DND-41 (cell line): ENCODE results near the gene GRID1.

Experiments used
- ATAC-seq: fragments of 200-7000 bp; cut with Tn5 transposase; 3 replicates; pipeline ENCODE4 v1.9.1; 2021; ENCODE audit warnings: low read depth; ENCODE audit not compliant: insufficient read depth
- DNase-seq: peaks from one replicate; pipeline ENCODE4 v3.0.0-alpha.2; 2020
- H2AFZ ChIP-seq: 2 replicates; pipeline ENCODE4 v1.6.0; 2012; ENCODE audit warnings: low read depth, low read length
- H3K27ac ChIP-seq: 2 replicates; pipeline ENCODE4 v1.5.1; 2012; ENCODE audit warnings: low read length, inconsistent platforms
- H3K27me3 ChIP-seq: fragments of 200-600 bp; sonication (generic); 2 replicates; pipeline ENCODE4 v1.6.0; 2012; ENCODE audit warnings: low read length, mild to moderate bottlenecking, inconsistent platforms; ENCODE audit not compliant: insufficient read depth, poor library complexity
- H3K36me3 ChIP-seq: 2 replicates; pipeline ENCODE4 v1.5.1; 2012; ENCODE audit warnings: low read length, inconsistent platforms; ENCODE audit not compliant: insufficient read depth
- H3K4me1 ChIP-seq: 2 replicates; pipeline ENCODE4 v1.5.1; 2012; ENCODE audit warnings: mild to moderate bottlenecking, low read length; ENCODE audit not compliant: insufficient read depth
- H3K4me2 ChIP-seq: 2 replicates; pipeline ENCODE4 v1.6.0; 2012; ENCODE audit warnings: mild to moderate bottlenecking, moderate library complexity, low read length, inconsistent platforms; ENCODE audit not compliant: insufficient read depth
- H3K4me3 ChIP-seq, 2 experiments: fragments of 200-600 bp in 1 of 2; shearing (Covaris generic) in 1 of 2; 2 replicates each; pipeline ENCODE4 v1.5.1; 2012 to 2016; ENCODE audit warnings: inconsistent platforms in 2 of 2, low read length in 2 of 2, mild to moderate bottlenecking in 2 of 2, low read depth in 1 of 2, moderate library complexity in 1 of 2
- H3K79me2 ChIP-seq: 2 replicates; pipeline ENCODE4 v1.6.0; 2012; ENCODE audit warnings: low read length, inconsistent platforms; ENCODE audit not compliant: insufficient read depth
- H3K9ac ChIP-seq: 2 replicates; pipeline ENCODE4 v1.6.0; 2012; ENCODE audit warnings: low read depth, mild to moderate bottlenecking, inconsistent platforms, low read length, moderate library complexity
- H3K9me3 ChIP-seq: 2 replicates; pipeline ENCODE4 v1.5.1; 2012; ENCODE audit warnings: low read length, moderate library complexity, mild to moderate bottlenecking, inconsistent platforms; ENCODE audit not compliant: insufficient read depth, severe bottlenecking
- H4K20me1 ChIP-seq: 2 replicates; pipeline ENCODE4 v1.6.0; 2012; ENCODE audit warnings: low read length; ENCODE audit not compliant: insufficient read depth
- EZH2 ChIP-seq: IDR thresholded peaks from 3 replicates; pipeline ENCODE4 v1.6.1; 2012; ENCODE audit warnings: borderline replicate concordance, low read depth, mild to moderate bottlenecking, moderate library complexity, low read length, inconsistent platforms; ENCODE audit not compliant: severe bottlenecking
- TF ChIP-seq, protein P1 (sequence below): IDR thresholded peaks from 2 replicates; pipeline ENCODE4 v1.5.1; 2012; ENCODE audit warnings: borderline replicate concordance, low read length, moderate library complexity, mild to moderate bottlenecking; ENCODE audit not compliant: poor library complexity, severe bottlenecking; ENCODE audit errors: extremely low read depth

Gene GRID1

DNA sequence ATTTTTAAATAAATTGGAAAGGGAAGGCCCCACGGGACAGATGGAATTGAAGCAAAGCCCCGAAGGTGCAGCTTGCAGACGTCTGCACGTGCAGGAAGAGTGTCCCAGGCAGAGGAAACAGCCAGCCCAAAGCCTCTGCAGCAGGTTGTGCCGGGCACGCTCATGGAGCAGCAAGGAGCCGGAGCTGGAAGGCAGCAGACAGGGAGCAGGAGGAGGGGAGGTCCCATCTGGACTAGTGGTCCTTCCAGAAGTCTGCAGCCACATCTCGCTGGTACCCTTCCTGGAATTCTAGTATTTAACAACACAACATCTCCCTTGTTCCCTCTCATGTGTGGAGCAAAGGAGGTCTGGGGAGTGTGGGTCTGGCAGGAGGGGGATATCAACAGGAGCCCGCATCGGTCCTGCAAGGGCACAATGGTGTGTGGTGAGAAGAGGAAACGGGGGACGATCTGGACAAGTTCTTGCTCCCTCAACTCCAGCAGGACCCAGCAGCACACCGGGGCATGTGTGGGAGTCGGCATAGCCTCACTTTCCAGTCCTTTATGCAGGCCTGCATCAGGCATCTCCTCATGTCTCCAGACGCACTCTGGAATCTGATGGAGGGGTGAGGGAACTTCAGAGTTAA, 169.3 kb downstream of the GRID1 start:
- Histone ChIP-seq H3K27me3 (no peaks in the 10 kb centered on the region), H3K79me2 (no peaks in the 10 kb centered on the region), H3K36me3 (no peaks in the 10 kb centered on the region), H3K9me3 (no peaks in the 10 kb centered on the region), H3K9ac (no peak overlapping the region), H3K4me2 (no peak overlapping the region), H4K20me1 (no peaks in the 10 kb centered on the region), H3K27ac (no peak overlapping the region), H3K4me1 (no peaks in the 10 kb centered on the region), H2AFZ (no peak overlapping the region), H3K4me3 (no peak overlapping the region)
- DNase-seq (no peak), ATAC-seq (no peak)
- no peak for TF ChIP-seq EZH2
- TF ChIP-seq, protein P1, sequence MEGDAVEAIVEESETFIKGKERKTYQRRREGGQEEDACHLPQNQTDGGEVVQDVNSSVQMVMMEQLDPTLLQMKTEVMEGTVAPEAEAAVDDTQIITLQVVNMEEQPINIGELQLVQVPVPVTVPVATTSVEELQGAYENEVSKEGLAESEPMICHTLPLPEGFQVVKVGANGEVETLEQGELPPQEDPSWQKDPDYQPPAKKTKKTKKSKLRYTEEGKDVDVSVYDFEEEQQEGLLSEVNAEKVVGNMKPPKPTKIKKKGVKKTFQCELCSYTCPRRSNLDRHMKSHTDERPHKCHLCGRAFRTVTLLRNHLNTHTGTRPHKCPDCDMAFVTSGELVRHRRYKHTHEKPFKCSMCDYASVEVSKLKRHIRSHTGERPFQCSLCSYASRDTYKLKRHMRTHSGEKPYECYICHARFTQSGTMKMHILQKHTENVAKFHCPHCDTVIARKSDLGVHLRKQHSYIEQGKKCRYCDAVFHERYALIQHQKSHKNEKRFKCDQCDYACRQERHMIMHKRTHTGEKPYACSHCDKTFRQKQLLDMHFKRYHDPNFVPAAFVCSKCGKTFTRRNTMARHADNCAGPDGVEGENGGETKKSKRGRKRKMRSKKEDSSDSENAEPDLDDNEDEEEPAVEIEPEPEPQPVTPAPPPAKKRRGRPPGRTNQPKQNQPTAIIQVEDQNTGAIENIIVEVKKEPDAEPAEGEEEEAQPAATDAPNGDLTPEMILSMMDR, result no peak

DNA sequence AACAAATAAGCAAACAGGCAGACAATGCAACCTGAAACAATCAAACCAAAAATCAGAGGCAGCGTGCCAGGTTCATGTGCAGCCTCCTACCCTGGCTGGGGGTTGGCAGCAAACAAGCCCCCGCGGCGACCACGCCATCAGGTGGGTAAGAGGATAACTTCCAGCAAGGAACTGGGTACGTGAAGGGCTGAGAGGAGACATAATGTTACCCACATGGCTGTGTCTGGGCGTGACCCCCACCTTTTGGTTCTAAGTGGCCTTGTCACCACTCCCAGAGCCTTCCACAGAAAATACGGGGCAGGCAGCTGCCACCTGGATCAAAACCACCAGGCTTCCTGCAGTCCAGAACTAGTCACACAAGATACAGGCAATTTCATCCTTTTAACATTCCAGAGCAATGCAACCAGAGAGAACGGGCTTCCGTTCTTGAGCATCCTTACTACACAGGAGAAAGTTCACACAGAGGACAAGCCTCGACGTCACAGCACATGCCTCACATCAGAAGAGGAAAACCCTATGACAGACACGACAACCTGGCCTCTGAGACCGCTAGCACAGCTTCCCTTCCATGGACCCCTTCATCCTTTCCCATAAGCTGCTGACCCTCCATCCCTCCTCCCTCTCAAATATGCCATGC, 171.0 kb downstream of the GRID1 start:
- no peaks in the 10 kb centered on the region for H3K27me3 ChIP-seq

DNA sequence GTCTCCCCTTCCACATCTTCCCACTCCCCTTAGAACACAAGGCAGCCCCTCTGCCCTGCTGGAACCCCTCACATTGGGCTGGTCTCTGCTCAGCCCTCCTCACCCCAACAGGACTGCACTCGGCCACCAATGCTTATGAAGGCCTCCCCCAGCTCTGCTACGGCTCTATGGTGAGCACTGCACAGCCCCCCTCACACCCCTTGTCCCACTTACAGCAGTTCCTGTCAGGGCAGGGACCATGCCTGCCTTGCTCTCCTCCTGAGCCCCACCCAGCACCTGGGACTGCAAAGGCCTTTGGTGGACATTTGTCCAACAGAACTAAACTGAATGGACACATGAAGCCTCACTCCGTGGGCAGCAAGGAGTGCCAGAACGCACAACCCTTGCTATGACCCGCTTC, 171.9 kb downstream of the GRID1 start:
- no peak for ATAC-seq
- Histone ChIP-seq H3K4me1 (no peaks in the 10 kb centered on the region), H3K9me3 (no peaks in the 10 kb centered on the region), H4K20me1 (no peaks in the 10 kb centered on the region), H3K79me2 (no peaks in the 10 kb centered on the region), H3K27me3 (no peaks in the 10 kb centered on the region), H3K9ac (no peak overlapping the region), H3K36me3 (no peaks in the 10 kb centered on the region), H2AFZ (no peak overlapping the region), H3K4me2 (no peak overlapping the region), H3K4me3 (no peak overlapping the region), H3K27ac (no peak overlapping the region)
- DNase-seq, result no peak
- TF ChIP-seq, protein P1, result no peak
- no peak for TF ChIP-seq EZH2

More for the DNA sequence above, 171.0 kb downstream of the GRID1 start:
- Histone ChIP-seq H3K9ac (no peak overlapping the region), H3K27ac (no peak overlapping the region), H3K4me3 (no peak overlapping the region), H3K36me3 (no peaks in the 10 kb centered on the region), H4K20me1 (no peaks in the 10 kb centered on the region), H3K79me2 (no peaks in the 10 kb centered on the region), H2AFZ (no peak overlapping the region), H3K4me2 (no peak overlapping the region), H3K9me3 (no peaks in the 10 kb centered on the region), H3K4me1 (no peaks in the 10 kb centered on the region)
- no peak for TF ChIP-seq EZH2
- ATAC-seq, result no peak
- no peak for DNase-seq

DNA sequence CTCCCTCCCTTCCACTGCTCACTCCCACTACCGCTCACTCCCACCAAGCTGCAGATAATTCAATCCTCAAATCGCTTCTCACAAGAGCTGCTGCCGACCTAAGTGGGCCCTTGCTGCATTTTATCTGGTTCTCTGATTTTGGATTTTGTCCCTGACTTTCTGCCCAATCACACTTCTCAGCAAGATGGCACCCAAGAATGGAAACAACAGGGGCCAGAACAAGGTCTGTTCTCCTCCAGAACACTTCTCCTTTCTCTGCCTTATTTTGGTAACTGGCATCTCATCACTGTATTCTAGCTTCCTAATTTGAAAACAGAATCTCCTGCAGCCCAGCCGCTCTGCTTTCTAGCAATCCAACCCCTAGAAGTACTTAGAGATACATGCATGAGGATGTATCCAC, 172.8 kb downstream of the GRID1 start:
- Histone ChIP-seq H3K9ac (no peak overlapping the region), H3K27me3 (no peaks in the 10 kb centered on the region), H3K4me1 (no peaks in the 10 kb centered on the region), H3K27ac (no peak overlapping the region), H3K4me3 (no peak overlapping the region), H3K36me3 (no peaks in the 10 kb centered on the region), H2AFZ (no peak overlapping the region), H3K4me2 (no peak overlapping the region), H3K9me3 (no peaks in the 10 kb centered on the region), H3K79me2 (no peaks in the 10 kb centered on the region), H4K20me1 (no peaks in the 10 kb centered on the region)
- DNase-seq (no peak), ATAC-seq (no peak)
- TF ChIP-seq, protein P1, result no peak
